Nephron progenitor cell (in vitro differentiated cells): ENCODE data around the gene TMEM18.

ENCODE experiments used
- DNase-seq: peaks from one replicate; pipeline ENCODE4 v3.0.0; 2021
- H3K27ac Mint-ChIP-seq: 2 replicates; pipeline ENCODE4 v1.8.0; 2021; ENCODE audit warnings: mild to moderate bottlenecking, moderate library complexity, mixed read lengths
- H3K27me3 Mint-ChIP-seq: 2 replicates; pipeline ENCODE4 v1.8.0; 2021; ENCODE audit warnings: mild to moderate bottlenecking, low read depth, mixed read lengths; ENCODE audit not compliant: poor library complexity
- H3K36me3 Mint-ChIP-seq: 2 replicates; pipeline ENCODE4 v1.8.0; 2021; ENCODE audit warnings: low read depth, mixed read lengths
- H3K4me1 Mint-ChIP-seq: 2 replicates; pipeline ENCODE4 v1.8.0; 2021; ENCODE audit warnings: mixed read lengths
- H3K4me3 Mint-ChIP-seq: 2 replicates; pipeline ENCODE4 v1.8.0; 2021; ENCODE audit warnings: mild to moderate bottlenecking, moderate library complexity, mixed read lengths
- H3K9me3 Mint-ChIP-seq: 2 replicates; pipeline ENCODE4 v1.8.0; 2021; ENCODE audit warnings: mild to moderate bottlenecking, moderate library complexity, mixed read lengths
- TF ChIP-seq, protein P1 (sequence below): fragments of 200-600 bp; sonication (generic); IDR thresholded peaks from 2 replicates; pipeline ENCODE4 v1.5.0; 2021; ENCODE audit warnings: antibody characterized with exemption

Gene TMEM18

DNA sequence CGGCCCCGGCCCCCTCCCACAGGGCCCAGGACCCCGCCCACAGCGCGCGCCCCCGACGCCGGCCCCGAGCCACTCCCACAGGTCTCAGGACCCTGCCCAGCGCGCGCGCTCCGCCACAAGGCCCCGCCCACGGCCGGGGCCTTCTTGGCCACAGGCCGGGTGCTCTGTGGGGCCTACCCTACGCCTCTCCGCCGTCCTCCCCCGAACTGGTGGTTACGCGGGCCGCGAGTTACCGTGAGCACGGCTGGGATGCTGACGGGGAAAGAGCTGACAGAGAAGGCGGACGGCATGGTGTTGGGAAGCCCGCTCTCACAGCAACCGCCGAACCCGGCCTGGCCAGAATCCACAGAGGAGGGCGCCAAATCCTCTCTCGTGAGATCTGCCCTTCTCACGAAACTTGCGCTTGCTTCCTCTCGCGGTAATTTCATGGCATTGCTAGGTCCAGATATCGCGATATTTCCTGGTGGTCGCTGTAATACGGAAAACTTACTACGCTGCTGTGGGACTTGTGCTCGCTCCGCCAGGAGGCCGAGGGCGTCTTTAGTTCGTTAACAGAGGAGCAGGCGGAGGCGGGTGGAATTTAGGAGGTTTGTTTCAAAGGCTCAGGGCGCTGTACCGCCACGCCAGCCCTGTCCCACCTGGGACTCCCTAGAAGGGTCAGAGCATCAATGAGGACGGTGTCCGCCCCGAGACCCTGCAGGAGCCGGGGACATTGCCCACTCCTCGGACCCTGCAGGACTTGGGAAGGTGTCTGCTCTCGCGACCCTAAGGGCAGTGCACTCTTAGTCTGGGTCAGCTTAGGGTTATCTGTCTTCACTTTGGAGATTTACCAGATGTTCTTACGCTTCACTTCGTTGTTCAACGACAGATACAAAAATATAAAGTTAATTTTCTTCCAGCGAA is at the start of gene TMEM18:
TSS of gene TMEM18 (minus strand) at position 351 of the 903 bp plus-strand sequence. CDS start at position 290, 61 bp downstream.
- Mint-ChIP-seq H3K27me3 (no peaks in the 10 kb centered on the region), H3K9me3 (no peaks in the 10 kb centered on the region), H3K4me3 (peak within 1 kb of the TSS; percentile 93), H3K36me3 (peaks cover 28% of the 10 kb centered on the region), H3K4me1 (peaks cover 80% of the 10 kb centered on the region), H3K27ac (peak within 1 kb of the TSS; percentile 100)
- TF ChIP-seq, protein P1, sequence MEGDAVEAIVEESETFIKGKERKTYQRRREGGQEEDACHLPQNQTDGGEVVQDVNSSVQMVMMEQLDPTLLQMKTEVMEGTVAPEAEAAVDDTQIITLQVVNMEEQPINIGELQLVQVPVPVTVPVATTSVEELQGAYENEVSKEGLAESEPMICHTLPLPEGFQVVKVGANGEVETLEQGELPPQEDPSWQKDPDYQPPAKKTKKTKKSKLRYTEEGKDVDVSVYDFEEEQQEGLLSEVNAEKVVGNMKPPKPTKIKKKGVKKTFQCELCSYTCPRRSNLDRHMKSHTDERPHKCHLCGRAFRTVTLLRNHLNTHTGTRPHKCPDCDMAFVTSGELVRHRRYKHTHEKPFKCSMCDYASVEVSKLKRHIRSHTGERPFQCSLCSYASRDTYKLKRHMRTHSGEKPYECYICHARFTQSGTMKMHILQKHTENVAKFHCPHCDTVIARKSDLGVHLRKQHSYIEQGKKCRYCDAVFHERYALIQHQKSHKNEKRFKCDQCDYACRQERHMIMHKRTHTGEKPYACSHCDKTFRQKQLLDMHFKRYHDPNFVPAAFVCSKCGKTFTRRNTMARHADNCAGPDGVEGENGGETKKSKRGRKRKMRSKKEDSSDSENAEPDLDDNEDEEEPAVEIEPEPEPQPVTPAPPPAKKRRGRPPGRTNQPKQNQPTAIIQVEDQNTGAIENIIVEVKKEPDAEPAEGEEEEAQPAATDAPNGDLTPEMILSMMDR = no peak
- no peak for DNase-seq

DNA sequence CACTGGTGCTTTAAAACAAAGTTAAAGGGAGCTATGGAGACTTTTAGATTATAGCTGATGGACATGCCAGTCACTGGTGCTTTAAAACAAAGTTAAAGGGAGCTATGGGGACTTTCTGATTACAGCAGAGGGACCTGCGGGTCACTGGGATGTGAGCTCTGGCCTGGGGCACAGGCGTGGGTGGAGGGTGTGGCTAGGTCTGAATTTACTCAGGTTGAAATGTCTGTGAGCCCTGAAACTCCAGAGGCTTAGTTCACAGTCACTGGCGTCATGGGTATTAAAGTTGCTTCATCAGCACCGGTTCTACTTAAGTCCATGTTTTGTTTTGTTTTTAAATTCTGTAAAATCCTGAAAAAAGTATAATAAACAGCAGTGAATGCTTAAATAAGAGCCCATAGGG is 49.0 kb upstream of the TMEM18 start:
- H3K27ac Mint-ChIP-seq = no peak overlapping the region
- peaks cover 27% of the 10 kb centered on the region for H3K4me1 Mint-ChIP-seq
- H3K27me3 Mint-ChIP-seq = peaks cover 6% of the 10 kb centered on the region

GRCh38 chr2:725468-725867 is 48.3 kb upstream of the TMEM18 start:
- no peak overlapping the region for H3K27ac Mint-ChIP-seq
- TF ChIP-seq, protein P1 = no peak
- peaks cover 10% of the 10 kb centered on the region for H3K27me3 Mint-ChIP-seq
- no peaks in the 10 kb centered on the region for H3K9me3 Mint-ChIP-seq
- DNase-seq = no peak
- H3K36me3 Mint-ChIP-seq = no peaks in the 10 kb centered on the region
- no peak overlapping the region for H3K4me3 Mint-ChIP-seq
- peaks cover 27% of the 10 kb centered on the region for H3K4me1 Mint-ChIP-seq

More for the DNA sequence above, 49.0 kb upstream of the TMEM18 start:
- Mint-ChIP-seq H3K9me3 (no peaks in the 10 kb centered on the region), H3K4me3 (no peak overlapping the region), H3K36me3 (no peaks in the 10 kb centered on the region)
- TF ChIP-seq, protein P1 = no peak
- DNase-seq = no peak

- H3K27me3 Mint-ChIP-seq = peaks cover 10% of the 10 kb centered on the region
- H3K4me1 Mint-ChIP-seq = peaks cover 18% of the 10 kb centered on the region
- H3K4me3 Mint-ChIP-seq = no peak overlapping the region
- TF ChIP-seq, protein P1 = no peak
- no peak overlapping the region for H3K27ac Mint-ChIP-seq
- no peak for DNase-seq
- H3K9me3 Mint-ChIP-seq = no peaks in the 10 kb centered on the region
- H3K36me3 Mint-ChIP-seq = no peaks in the 10 kb centered on the region
Observed at GRCh38 chr2:723761-724160, 46.6 kb upstream of the TMEM18 start.

DNA sequence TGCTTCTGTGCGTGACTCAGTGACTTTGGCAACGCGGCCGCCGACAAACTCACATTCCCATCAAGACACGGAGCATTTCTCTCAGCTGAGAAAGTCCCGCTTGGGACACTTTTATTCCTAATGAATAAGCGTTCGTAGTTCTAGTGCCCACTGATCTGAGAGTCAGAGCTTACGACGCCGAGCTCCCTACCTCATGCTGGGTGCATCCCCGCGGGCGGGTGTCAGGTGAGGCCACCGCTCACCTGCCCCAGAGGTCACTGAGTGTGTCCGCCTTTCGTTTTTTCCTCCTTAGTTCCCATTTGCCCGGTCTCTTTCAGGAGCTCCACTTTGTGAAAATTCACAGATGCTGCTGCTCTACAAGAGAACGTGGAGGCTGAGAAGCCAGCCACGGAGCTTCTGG is 43.6 kb upstream of the TMEM18 start:
- H3K27me3 Mint-ChIP-seq = peaks cover 10% of the 10 kb centered on the region
- H3K4me3 Mint-ChIP-seq = no peak overlapping the region
- H3K9me3 Mint-ChIP-seq = no peaks in the 10 kb centered on the region
- peaks cover 20% of the 10 kb centered on the region for H3K4me1 Mint-ChIP-seq
- H3K27ac Mint-ChIP-seq = no peak overlapping the region
- DNase-seq = no peak
- H3K36me3 Mint-ChIP-seq = no peaks in the 10 kb centered on the region
- TF ChIP-seq, protein P1 = no peak

GRCh38 chr2:719734-720133 is 42.5 kb upstream of the TMEM18 start:
- H3K36me3 Mint-ChIP-seq = no peaks in the 10 kb centered on the region
- TF ChIP-seq, protein P1 = no peak
- H3K4me3 Mint-ChIP-seq = no peak overlapping the region
- peaks cover 24% of the 10 kb centered on the region for H3K4me1 Mint-ChIP-seq
- H3K27me3 Mint-ChIP-seq = peaks cover 7% of the 10 kb centered on the region
- no peak for DNase-seq
- no peaks in the 10 kb centered on the region for H3K9me3 Mint-ChIP-seq
- no peak overlapping the region for H3K27ac Mint-ChIP-seq
